NCI-H774 (cell line): ENCODE data around the gene MIDN.

Source experiments
- DNase-seq: peaks from one replicate; lab custom pipeline; 2025; lab: John Stamatoyannopoulos, UW

MIDN gene

DNA sequence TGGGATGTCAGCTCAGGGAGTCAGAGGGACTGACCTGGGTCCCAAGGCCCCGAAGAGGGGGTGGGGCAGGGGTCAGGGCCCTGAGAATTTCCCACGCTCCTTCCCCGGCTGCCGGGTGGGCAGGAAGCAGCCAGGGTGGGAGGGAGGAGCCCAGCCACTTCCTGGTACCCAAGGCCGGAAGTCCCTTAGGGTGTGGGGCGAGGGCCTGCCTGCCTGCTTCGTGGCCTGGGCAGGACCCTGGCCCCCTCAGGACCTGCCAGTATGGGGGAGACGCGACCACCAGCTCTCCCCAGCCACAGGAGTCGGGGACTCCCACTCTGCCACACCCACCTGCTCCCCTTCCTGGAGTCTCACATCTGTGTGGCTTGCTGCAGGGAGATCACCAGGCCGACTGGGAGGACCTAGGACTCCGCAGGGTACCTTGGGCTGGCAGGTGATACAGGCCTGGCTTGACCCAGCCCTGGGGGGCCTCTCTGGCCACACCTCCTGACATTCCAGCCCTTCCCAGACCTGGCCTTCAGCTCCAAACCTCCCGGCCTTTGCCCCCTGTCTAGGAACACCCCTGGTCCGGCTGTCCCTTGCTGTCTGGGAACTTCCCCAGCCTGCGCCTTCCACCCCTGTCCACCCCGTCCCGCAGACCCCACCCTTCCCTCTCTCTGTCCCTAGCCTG lies 11.0 kb downstream of the MIDN start:
- DNase-seq = peak; percentile 51

DNA sequence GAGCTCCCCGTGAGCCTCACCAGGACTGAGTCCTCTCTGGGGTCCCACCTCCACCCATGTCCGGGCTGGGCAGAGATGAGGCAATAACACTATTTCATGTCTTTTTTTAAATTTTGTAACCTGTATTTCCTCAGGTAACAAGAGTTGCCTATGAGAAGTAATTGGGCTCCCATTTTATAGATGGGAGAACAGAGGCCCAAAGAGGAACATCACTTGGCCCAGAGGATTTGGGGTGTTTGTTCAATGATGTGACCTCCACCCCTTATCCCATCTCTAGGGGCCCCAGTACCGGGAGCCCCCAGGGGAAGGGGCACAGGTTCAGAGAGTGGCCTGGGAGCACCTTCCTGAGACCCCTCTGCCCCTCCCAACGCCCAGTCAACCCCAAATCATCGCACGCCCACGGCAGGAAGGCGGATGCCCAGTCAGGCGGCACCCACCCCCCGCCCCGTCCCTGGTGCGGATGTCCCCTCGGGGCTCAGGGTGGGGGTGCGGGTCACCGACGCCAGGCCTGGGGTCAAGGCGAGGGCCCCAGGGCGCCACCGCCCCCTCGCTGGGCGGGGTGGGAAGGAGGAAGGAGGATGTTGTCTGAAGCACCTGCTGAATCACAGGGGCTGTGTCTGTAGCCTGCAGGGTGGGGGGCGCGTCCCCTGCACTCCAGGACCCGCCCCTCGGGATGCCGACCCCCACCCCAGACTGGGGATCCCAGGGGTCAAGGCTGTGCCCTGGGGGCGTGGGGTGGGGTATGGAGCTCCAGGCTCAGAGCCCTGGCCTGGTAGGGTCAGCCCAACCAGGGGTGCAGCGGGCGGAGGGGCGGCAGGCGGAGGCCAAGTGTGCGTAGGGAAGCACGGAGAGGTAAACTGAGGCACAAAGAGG lies 11.7 kb downstream of the MIDN start:
- no peak for DNase-seq

DNA sequence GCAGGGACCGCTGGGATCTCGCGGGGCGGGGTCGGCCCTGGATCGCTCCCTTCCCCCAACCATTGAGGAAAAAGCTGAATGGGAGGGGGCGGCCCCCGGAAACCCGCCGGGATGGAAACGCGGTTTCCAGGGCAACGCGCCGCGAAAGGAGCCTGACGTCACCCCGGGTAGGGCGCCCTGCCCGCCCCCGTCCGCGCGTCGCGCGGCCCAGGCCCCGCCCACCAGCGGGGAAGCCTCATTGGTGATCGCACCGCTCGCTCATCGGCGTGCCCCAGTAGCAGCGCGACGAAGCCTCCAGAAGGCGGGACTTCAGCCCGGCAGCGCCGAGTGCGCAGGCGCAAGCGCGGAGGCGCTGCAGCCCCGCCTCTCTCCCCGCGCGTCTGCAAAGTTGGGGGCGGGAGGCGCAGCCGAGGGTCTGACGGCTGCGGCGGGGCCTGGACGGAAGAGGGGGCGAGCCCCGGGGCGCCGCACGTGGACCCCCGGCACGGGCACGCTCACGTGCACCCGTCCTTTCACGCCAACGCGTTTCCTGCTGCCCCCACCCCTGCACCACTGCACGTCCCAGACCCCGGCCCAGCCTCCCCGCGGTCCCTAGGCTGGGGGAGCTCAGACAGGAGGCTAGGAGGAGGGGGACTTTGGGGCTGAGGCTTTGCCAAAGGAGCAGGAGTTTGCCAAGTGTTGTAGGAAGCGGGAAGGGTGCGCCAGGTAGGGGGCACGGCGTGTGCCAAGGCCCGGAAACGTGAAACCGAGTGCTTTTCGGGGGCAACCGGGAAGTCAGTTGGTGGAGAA lies 12.6 kb downstream of the MIDN start:
- DNase-seq = peak; percentile 95

DNA sequence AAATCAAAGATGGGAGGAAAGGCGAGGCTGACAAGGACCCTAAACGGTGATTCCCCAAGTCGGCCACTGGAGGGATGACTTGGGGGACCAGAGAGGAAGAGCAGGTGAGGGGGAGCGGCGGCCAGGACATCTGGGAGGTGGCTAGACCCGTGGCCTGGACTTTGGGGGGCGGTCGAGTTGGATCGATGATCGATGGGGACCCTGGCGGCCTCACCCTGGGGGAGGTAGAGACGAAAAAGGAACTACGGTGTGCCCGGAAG lies 13.1 kb downstream of the MIDN start:
- DNase-seq = no peak

DNA sequence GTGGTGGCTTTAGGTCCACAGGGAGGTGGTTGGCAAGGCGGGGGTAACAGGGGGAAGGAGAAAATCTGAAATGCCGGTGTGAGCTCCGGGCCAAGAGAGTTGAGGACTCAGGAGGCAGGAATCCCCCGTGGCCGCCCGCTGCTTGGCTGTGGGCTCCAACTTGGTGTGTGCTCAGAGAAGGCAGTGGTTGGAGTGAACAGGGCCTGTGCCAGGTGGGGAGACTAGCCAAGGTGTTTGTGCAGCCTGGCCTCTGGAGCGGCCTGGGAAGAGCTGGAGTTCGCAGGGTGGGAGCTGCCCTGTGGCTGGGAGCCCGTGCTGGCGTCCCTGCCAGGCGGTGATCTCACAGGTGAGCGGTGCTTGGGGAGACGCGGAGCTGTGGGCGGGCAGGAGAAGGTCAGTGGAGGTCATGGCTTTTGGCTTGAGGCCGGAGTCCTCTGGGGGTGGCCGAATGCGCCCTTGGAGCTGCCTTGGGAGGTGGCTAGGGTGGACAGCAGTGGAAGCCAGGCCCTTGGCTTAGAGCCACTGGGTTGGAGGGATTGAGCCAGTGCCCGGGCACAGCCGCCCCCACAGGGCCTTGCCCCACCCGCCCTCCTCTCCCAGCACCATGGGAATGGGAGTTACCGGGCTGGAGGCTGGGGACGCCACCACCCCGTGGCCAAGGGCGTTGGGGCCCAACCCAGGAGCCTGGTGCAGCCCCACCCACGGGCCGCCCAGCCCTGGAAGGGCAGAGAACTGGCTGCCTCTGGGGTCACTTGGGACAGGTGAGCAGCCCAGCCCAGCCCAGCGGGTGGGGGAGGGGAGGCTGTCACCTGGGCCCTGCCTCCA lies 13.6 kb downstream of the MIDN start:
- peak; percentile 11 for DNase-seq

DNA sequence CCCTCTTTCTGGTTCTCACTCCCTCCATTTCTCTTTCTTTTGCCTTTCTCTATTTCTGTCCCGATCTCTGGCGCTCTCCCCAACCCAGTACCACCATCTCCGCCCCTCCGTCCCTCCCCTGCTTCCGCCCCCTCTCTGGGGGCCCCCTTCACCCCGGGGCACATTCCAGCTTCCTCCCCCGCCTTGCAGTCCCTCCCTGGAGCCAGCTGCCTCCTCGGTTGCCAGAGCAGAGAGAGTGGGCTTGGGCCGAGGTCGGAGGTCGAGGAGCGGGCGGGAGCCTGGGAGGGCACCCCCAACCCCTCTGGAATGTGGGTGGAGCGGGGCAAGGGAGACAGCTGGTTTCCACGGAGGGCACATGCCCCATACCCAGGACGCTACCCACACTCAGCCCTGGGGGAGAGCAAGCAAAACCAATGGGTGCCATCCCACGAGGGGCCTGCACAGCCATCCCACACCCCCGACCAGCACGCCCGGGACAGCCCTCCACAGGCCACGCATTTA lies 14.3 kb downstream of the MIDN start:
- DNase-seq = no peak

DNA sequence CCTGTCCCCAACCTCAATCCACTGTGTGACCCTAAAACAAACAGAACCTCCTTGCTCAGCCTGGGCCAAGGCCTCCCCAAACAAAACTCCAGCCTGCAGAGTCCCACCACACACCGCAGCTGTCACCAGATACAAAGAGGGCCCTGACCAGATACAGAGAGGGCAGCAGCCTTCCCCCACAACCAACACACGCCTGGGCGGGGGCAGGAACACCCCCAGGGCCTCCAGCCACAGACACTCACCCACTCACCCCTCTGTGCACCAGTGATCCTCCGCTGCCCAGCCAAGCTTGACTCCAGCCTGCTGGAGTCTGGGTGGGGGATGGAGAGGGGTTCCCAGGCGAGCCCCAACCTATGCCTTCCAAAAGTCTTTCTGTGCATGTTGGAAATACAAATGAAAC lies 14.8 kb downstream of the MIDN start:
- DNase-seq = no peak

DNA sequence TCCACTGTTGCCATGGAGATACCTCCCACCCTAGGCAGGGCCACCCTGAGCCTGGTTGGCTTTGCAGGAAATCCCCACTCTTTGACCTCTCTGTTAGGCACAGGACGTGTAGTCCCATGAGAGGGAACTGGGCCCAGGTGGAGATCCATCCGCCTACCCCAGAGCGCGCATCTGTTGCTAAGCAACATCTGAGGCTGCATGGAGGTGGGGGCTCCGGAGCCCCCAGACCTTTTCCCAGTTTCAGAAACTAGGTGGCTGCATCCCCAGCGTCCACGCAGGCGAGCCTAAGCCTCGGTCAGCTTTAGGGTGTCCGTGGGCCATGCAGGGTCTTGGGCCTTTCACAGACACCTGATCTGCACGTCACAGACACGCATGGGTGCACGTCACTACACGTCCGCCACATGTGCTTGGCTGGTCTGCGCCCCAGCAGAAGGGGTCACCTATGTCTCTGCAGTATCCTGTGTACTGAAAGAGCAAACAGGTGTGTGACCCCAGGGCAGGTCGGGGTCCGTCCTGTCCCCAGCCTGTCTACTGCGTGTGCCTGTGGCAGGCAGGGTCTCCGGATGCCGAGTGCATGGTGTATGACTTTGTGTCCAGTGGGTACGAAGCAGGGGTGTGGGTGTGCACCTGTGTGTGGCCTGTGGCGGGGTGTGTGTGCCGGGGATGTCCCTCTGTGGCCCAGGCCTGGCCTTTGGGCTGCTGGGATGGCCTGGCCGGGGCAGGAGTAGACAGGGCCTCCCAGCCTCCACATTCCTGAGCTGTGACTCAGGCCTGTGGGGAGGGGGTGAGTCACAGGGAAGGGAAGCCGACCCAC lies 16.6 kb downstream of the MIDN start:
- DNase-seq = no peak

DNA sequence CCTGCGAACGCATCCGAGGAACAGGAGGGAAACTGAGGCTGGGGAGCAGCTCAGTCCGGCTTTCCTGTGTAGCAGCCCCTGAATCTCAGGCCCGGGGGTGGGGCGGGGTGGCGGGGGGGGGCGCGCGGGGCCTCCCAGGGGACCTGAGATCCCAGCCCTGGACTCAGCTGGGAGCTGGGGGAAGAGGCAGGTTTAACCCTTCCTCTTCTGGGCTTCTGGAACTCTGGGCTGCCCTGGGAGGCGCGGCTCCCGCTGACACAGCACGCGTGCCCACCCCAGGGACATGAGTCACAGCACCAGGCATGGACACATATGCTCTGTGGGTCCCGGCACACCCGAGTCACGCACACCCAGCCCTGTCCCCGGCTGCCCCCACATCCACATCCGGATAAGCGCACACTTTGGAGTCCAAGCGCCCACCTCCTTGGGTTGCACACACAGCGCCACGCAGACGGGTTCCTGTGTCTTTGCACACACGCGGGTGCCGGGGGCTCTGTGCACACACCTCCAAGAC lies 17.3 kb downstream of the MIDN start:
- no peak for DNase-seq

DNA sequence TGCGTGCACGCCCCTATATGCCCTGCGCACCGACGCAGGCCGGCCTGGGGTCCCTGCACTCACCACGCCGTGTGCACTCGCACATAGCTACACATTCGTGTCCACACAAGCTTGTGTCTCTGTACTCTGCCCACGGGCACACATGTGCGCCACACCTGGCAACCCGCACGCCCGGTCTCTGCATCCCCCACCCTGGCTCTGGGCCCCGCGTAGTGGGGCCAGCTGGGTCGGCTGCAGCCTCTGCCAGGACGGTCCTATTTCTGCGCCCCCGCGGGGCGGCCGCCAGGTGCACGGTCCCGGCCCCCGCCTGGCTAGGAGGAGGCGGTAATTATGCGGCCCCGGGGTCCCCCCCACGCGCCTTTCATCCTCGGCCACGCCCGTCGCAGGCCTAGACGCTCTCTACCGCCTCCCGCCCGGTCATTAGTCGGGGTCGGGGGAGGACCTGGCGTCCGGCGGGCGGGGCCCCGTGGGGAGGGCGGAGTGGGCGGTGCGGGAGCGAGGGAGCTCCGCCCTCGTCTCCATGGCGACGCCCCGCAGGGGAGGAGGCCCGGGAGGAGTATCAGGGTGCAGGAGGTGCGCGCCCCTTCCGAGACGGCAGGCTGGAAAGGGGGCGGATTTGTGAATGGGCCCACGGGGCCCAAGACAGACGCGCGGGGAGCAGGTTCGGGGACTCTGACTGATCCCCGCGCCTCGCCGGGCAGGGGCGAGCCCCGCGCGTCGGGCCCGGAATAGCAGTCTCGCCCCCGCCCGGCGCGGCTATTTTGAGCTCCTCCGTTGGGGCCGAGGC lies 17.9 kb downstream of the MIDN start:
- DNase-seq = peak; percentile 87

DNA sequence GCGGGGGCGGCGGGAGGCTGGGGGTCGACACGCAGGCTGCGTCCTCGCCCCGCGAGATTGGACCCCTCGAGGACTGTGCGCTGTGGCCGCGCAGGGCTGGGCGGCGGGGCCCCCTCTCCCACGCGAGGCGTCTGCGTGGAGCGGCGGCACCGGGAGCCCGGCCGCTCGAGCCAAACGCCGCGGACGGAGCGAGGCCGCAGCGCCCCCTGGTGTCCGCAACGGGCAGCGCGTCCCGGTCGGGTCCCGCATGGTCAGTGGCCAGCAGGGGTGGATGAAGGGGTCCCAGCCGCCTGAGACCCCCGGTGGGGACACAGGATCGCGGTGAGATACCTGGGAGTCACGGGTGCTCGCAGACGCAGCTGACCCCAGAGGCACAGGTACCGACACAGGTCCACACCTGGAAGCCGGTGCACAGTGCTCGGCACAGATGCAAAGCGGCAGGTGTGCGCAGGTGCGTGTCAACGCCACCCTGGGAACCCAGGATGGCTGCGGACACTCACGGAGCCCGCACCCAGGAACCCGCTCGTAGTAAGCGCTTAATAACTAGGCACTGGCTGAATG lies 18.6 kb downstream of the MIDN start:
- DNase-seq = peak; percentile 50

DNA sequence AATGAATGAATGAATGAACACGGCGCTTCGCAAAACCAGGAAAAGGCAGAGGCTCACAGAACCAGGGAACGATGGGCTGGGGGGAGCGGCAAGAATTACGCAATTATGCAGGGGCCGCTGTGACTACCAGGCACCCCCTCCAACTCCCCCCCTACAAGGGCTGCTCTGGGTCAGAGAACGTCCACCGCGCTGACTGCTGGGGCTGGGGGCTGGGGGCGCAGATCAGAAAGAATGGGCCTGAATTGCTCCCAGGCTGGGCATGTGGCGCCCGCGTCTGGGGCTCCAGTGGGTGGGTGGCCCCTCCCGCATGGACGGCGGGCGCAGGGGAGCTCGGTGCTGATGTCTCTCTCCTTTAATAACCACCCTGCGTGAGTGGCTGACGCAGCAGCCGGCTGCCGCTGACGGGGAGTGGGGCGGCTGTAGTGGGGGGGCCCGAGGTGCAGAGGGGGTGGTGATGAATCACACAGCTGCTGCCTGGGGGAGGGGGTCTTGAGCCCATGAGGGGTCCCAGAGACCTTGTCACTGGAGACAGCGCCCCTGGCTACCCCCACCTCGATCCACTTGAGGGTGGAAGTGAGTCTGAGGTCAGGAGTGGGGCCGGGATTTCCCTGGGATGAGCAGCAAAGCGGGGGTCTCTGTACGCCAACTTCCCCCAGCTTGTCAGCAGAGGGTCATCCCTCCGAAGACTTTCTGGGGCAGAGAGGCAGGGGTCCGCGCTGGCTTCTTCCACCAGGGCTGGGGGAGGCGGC lies 19.3 kb downstream of the MIDN start:
- DNase-seq = no peak

DNA sequence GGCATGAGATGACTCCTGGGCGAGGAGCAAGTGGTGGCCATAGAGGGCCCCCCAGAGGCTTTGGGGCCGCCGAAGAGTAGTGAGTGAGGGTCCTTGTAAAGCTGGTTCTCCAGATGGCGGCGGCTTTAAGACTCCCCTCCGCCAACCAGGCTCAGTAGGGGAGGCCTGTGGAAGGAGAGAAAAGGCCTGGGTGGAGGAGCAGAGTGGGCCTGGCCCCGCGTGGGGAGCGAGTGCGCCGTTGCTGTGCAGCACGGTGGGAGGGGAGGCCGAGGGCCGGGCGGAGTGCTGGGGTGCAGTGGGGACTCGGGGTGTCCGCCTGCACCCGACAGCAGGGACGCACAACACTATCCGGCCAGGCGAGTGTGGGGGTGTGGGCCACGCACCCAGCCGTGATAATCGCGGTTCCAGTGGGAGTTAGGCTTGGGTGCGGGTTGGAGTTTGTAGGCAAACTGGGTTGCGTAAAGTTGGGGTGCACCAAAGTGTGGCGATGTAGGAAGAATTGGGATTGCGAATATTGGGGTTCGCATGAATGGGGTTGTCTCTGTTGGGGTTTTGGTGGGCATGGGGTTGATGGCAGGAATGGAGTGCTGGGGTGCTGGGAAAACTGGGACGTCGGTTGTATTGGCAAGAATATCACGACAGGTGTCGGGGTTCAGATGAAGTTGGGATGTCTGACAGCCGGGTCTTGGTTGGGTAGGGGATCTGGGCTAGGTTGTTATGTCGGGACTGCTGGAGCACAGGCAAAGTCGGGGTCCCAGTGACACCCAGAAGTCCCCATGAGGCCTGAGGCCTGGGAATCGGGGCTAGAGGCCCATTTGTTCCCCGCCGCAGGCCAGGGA lies 20.1 kb downstream of the MIDN start:
- no peak for DNase-seq

DNA sequence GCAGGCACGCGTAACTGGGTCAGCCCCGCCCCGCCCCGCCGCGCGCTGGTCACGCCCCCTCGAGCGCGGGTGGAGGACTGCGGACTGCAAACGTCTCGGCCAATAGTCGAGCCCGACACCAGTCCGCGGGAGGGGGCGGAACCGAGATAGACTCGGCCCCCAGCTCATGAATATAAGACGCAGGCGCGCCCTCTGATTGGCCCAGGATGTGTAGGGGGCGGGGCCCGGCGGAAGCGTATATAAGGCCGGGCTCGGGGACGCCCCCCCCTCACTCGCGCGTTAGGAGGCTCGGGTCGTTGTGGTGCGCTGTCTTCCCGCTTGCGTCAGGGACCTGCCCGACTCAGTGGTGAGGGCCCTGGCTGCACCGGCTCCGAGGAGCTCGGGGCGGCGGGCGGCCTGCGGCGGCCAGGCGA lies 20.7 kb downstream of the MIDN start, which contains the start of gene CIRBP:
TSS of gene CIRBP (plus strand) at position 268 of the 413 bp plus-strand sequence. CDS start 1,602 bp downstream, outside the sequence.
- peak; percentile 97 for DNase-seq

DNA sequence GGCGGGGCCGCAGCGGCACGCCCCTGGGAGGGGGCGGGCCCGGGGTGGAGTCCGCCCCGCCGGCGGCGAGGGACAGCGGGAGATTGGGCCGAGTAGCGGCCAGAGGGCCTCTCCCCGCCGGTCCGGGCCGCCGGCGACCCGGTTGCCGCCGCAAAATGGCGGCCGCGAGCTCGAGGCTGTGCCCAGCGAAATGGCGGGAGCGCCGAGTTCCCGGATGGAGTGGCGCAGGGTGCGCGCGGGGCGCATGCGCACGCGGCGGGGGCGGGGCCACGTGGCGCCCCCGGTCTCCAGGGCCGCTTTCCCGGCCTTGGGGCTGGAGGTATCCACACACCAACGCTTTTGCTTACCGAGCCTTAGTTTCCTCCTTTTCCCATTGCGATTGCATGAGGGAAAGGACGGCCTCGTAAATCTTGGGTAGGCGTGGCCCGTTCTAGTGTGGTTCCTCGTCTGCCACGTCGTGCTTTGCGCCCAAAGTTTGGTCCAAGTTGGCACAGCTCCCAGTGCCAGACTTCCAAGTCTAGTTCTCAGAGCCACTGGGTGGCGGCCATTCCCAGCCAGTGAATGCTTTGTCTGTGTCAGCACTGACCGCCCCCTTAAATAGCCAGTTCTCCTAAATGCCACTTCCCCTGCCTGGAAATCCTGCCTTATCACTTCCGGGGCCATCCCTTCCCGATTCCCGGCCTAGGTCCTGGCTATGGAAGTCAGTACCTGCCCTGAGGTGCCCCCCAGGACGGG lies 21.3 kb downstream of the MIDN start:
- DNase-seq = peak; percentile 80

DNA sequence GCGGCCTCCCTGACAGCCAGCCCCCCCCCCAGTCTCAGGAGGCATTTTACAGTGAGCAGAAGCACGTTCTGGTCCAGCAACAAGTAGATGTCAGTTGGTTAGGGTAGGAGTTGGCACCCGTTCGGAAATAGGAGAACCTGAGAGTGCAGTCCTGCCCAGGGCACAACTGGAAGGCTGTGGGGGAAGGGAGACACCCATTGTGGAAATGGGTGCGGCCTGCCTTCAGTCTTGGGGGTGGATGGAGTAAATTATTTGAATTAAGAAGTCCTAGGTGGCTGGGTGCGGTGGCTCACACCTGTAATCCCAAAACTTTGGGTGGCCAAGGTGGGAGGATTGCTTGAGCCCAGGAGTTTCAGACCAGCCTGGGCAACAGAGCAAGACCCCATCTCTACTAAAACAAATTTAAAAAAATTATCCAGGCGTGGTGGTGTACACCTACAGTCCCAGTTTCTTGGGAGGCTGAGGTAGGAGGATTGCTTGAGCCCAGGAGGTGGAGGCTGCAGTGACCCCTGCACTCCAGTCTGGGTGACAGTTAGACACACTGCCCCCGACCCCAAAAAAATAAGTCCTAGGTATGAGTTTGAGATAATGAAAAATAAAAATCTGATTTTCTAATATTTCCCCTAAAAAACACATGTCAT lies 21.9 kb downstream of the MIDN start:
- DNase-seq = no peak
